Upper lobe of left lung (tissue), 4 donors: Measurements from ENCODE around the gene ACY1.

Source experiments
- EP300 ChIP-seq, 4 donors: sonication (generic); formaldehyde crosslinking; IDR thresholded peaks; one replicate each; pipeline ENCODE4 v1.5.1; 2017; ENCODE audit warnings: antibody characterized with exemption in 4 of 4, control low read depth in 2 of 4
- POLR2A ChIP-seq, 4 donors: fragments of 450-650 bp; IDR thresholded peaks; one replicate each; pipeline ENCODE4 v1.5.1; 2016 to 2017; ENCODE audit warnings: antibody characterized with exemption in 4 of 4, mild to moderate bottlenecking in 2 of 4
- POLR2AphosphoS5 ChIP-seq, 2 donors: sonication (generic); formaldehyde crosslinking; IDR thresholded peaks; one replicate each; pipeline ENCODE4 v1.5.1; 2017; ENCODE audit warnings: antibody characterized with exemption in 2 of 2
- TF ChIP-seq, protein P1 (sequence below), 6 experiments: fragments of 450-650 bp in 4 of 6; fragments of 200-600 bp in 2 of 6; sonication (generic) in 2 of 6; IDR thresholded peaks; one replicate each; pipeline ENCODE4 v1.5.1; 2016 to 2019; ENCODE audit warnings: antibody characterized with exemption in 6 of 6

- TF ChIP-seq, protein P1, sequence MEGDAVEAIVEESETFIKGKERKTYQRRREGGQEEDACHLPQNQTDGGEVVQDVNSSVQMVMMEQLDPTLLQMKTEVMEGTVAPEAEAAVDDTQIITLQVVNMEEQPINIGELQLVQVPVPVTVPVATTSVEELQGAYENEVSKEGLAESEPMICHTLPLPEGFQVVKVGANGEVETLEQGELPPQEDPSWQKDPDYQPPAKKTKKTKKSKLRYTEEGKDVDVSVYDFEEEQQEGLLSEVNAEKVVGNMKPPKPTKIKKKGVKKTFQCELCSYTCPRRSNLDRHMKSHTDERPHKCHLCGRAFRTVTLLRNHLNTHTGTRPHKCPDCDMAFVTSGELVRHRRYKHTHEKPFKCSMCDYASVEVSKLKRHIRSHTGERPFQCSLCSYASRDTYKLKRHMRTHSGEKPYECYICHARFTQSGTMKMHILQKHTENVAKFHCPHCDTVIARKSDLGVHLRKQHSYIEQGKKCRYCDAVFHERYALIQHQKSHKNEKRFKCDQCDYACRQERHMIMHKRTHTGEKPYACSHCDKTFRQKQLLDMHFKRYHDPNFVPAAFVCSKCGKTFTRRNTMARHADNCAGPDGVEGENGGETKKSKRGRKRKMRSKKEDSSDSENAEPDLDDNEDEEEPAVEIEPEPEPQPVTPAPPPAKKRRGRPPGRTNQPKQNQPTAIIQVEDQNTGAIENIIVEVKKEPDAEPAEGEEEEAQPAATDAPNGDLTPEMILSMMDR (IDR thresholded peaks at IDR 0.05) = no peak
- TF ChIP-seq EP300 (IDR thresholded peaks at IDR 0.05) (no peak), POLR2A (IDR thresholded peaks at IDR 0.05) (no peak), POLR2AphosphoS5 (IDR thresholded peaks at IDR 0.05) (no peak)
These were observed 47.2 kb upstream of the ACY1 start for GRCh38 chr3:51935886-51936755.
